Measurements from ENCODE around the gene ANKRD45. TPM values are rescaled to one million over a fixed set of nuclear protein-coding genes. Genes with fewer than 3 reads are reported as not detected.
"Not testable (repeated sequence)": the region's sequence is repeated elsewhere in the genome, so short reads cannot be mapped to it uniquely, and the experiment has no call there.

The ANKRD45 gene
- polyA plus RNA-seq, 1 experiment, result 0.29 TPM

GRCh38 chr1:173635116-173635515 lies 34.5 kb downstream of the ANKRD45 start, which contains the start of gene TEX50:
Gene TEX50, plus strand, starts transcription at chr1:173635338. Its CDS starts 184 bp downstream, at chr1:173635522.
- POLR2A ChIA-PET, result no interaction called here

GRCh38 chr1:173628888-173629287 lies 40.8 kb downstream of the ANKRD45 start:
- Histone ChIP-seq H3K4me3 (ENCODE audit: low read depth, low read length) (no peak overlapping the region), H3K27ac (ENCODE audit: low read depth, low read length) (no peak overlapping the region), H3K27me3 (ENCODE audit: control insufficient read depth, insufficient read depth, low read length) (no peaks in the 10 kb centered on the region), H3K9me3 (ENCODE audit: control insufficient read depth, insufficient read depth, low read length) (no peaks in the 10 kb centered on the region)
- DNase-seq (ENCODE audit: low read depth, low spot score), result no peak
- TF ChIP-seq CTCF (IDR thresholded peaks at IDR 0.05; ENCODE audit: low read depth, low read length), result no peak
- POLR2A ChIA-PET, result no interaction called here
- CTCF ChIA-PET, result no interaction called here

More at GRCh38 chr1:173635116-173635515, 34.5 kb downstream of the ANKRD45 start, which contains the start of gene TEX50:
- H3K4me3 ChIP-seq (ENCODE audit: low read depth, low read length), result no peak within 1 kb of the TSS
- peaks cover 10% of the 10 kb centered on the region for H3K9me3 ChIP-seq (ENCODE audit: control insufficient read depth, insufficient read depth, low read length)
- TF ChIP-seq CTCF (IDR thresholded peaks at IDR 0.05; ENCODE audit: low read depth, low read length), result no peak
- CTCF ChIA-PET, result interaction anchor here (0.9 kb wide), 1 partner anchor 893 kb away, joined by 3 read pairs; no protein-coding TSS in a partner anchor
- no peak for DNase-seq (ENCODE audit: low read depth, low spot score)
- no peaks in the 10 kb centered on the region for H3K27me3 ChIP-seq (ENCODE audit: control insufficient read depth, insufficient read depth, low read length)
- H3K27ac ChIP-seq (ENCODE audit: low read depth, low read length), result no peak within 1 kb of the TSS

- H3K9me3 ChIP-seq (ENCODE audit: control insufficient read depth, insufficient read depth, low read length), result no peaks in the 10 kb centered on the region
- H3K4me3 ChIP-seq (ENCODE audit: low read depth, low read length), result no peak overlapping the region
- no peak for TF ChIP-seq CTCF (IDR thresholded peaks at IDR 0.05; ENCODE audit: low read depth, low read length)
- ChIA-PET CTCF (no interaction called here), POLR2A (no interaction called here)
- DNase-seq (ENCODE audit: low read depth, low spot score), result no peak
- H3K27me3 ChIP-seq (ENCODE audit: control insufficient read depth, insufficient read depth, low read length), result no peaks in the 10 kb centered on the region
- H3K27ac ChIP-seq (ENCODE audit: low read depth, low read length), result no peak overlapping the region
Observed at GRCh38 chr1:173627269-173627668, 42.4 kb downstream of the ANKRD45 start.

- no peak overlapping the region for H3K4me3 ChIP-seq (ENCODE audit: low read depth, low read length)
- POLR2A ChIA-PET, result no interaction called here
- no peak for TF ChIP-seq CTCF (IDR thresholded peaks at IDR 0.05; ENCODE audit: low read depth, low read length)
- H3K27me3 ChIP-seq (ENCODE audit: control insufficient read depth, insufficient read depth, low read length), result no peaks in the 10 kb centered on the region
- no peak for DNase-seq (ENCODE audit: low read depth, low spot score)
- H3K27ac ChIP-seq (ENCODE audit: low read depth, low read length), result no peak overlapping the region
- no peaks in the 10 kb centered on the region for H3K9me3 ChIP-seq (ENCODE audit: control insufficient read depth, insufficient read depth, low read length)
- CTCF ChIA-PET, result no interaction called here
Observed at GRCh38 chr1:173616859-173617258, 52.8 kb downstream of the ANKRD45 start.

GRCh38 chr1:173613086-173613485 lies 56.6 kb downstream of the ANKRD45 start:
- POLR2A ChIA-PET; CTCF ChIA-PET; H3K9me3 ChIP-seq (ENCODE audit: control insufficient read depth, insufficient read depth, low read length); H3K27ac ChIP-seq (ENCODE audit: low read depth, low read length); H3K27me3 ChIP-seq (ENCODE audit: control insufficient read depth, insufficient read depth, low read length); H3K4me3 ChIP-seq (ENCODE audit: low read depth, low read length); DNase-seq (ENCODE audit: low read depth, low spot score): not testable (repeated sequence)
